ENCODE measurements around the gene TGM1. TPM values are rescaled to one million over a fixed set of nuclear protein-coding genes. Genes with fewer than 3 reads are reported as not detected.

TGM1 gene
- 1 to 10 TPM; 1.5 to 3.4 (median 1.7) TPM for polyA plus RNA-seq
- long read RNA-seq, donor 1 = 0 reads
- long read RNA-seq, donor 2 = 0 reads
- long read RNA-seq, donor 3 = 0 reads
- long read RNA-seq, donor 4 = 0 reads
- long read RNA-seq, donor 5 = 0 reads
- long read RNA-seq, donor 6 = 0 reads
- long read RNA-seq, donor 7 = 0 reads
- long read RNA-seq, donor 8 = 0 reads
- long read RNA-seq, donor 9 = 0 reads
- long read RNA-seq, donor 10 = 0 reads

DNA sequence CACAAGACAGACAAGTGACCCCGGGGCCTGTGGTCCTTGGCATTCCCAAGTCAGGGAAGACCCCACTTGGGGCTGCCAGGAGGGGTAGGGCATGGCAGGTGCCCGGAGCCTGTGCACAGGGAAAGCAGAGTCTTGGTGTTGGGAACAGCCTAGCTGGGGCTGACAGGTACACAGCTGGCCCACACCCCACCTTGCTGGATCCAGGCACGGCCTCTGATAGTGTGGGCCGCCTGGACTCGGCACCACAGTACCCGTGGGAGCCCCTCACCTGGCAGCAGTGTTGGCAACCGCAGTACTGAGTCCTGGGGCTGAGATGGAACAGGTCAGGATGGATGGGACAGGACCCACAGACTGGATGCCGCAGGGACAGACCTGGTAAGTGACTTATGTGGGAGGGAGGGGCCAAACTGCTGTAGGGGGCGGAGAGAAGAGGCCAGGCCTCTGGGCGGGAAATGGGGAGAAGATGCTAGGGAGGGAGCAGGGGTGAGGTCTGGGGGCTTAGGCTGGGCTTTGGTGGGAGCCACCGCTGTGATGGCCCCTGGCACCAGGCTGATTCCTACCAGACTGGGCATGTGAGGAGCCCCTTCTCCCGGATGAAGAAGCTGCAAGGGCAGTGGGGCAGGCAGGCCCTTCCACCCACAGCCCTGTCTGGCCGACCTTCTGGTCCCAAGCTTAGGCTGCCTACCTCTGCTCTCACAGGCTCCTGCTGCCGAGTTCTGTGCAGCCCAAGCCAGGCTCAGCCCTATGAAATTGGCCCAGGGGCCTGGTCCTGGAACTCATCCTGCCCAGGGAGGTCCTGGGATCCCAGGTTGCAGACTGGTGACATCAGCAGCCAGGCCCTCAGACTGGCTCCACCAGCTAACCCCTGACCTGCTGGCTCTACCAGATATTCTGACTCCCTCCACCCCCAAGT, at the start of gene TGM1:
Gene TGM1 (minus strand): TSS at position 357 of the 913 bp plus-strand sequence. CDS start 825 bp downstream, outside the sequence.
- Histone ChIP-seq H3K9me3 (ENCODE audit: control insufficient read depth in 2 of 2, insufficient read depth in 1 of 2, low read depth in 1 of 2, low read length in 1 of 2) (no peaks in the 10 kb centered on the region), H3K27me3 (ENCODE audit: control insufficient read depth in 3 of 3, insufficient read depth in 3 of 3, low read length in 3 of 3) (no peaks in the 10 kb centered on the region), H3K4me3 (ENCODE audit: low read depth in 1 of 3, low read length in 3 of 3) (no peak within 1 kb of the TSS), H3K4me1 (ENCODE audit: control insufficient read depth in 3 of 3, insufficient read depth in 2 of 3, low read depth in 1 of 3, low read length in 2 of 3) (no peaks in the 10 kb centered on the region), H3K27ac (ENCODE audit: low read depth in 1 of 3, low read length in 2 of 3) (no peak within 1 kb of the TSS), H3K36me3 (ENCODE audit: control insufficient read depth in 3 of 3, insufficient read depth in 2 of 3, low read depth in 1 of 3, low read length in 3 of 3) (peaks cover 0 to 83% (median 10%) of the 10 kb centered on the region in 3 donors)
- FAIRE-seq = no peak
- no peak for DNase-seq
- WGBS, 3 donors = 79 to 89% (median 85%) methylated on average over 14 of the region's 14 CpGs

DNA sequence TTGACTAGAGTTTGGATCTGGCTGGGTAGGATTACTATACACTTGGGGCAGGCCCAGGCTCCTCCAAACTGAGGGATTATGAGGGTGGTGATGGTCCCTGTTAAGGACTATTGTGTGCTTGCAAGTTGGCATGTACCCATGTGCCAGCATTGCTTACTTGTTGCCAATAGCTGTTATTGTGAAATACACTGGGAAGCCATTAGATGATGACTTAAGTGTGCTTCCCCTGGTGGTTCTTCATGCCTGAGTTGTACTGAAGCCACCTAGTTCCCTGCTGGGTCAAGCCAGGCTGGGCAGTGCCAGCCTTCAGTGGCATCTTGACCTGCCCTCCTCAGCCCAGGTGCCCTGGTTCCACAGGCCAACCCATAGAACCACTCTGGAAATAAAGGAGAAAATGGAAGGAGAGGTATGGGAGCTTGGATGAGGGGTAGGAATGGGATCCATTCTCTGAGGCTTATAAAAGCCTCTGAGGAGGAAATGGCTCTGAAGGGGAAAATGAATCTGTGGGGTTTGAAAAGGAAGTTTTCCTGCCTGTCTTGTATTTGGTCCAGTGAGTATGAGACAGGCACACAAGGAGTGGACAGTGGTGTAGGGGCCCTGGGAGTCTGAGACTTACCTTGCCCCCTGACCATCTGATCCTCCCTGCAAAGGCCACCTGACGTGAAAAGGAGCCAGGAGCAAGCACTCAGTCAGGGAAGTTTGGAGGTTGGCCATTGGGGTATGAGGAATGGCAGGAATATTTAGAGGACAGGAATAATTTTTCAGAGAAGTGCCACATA, 49.0 kb upstream of the TGM1 start:
- WGBS, 3 donors = 88 to 100% (median 90%) methylated on average over 1 of the region's 1 CpG
- peak overlapping the region in 2 of 3 donors; percentile 18 to 54 for H3K4me3 ChIP-seq (ENCODE audit: low read depth in 1 of 3, low read length in 3 of 3)
- H3K27me3 ChIP-seq (ENCODE audit: control insufficient read depth in 3 of 3, insufficient read depth in 3 of 3, low read length in 3 of 3) = peaks cover 0 to 22% (median 0%) of the 10 kb centered on the region in 3 donors
- H3K27ac ChIP-seq (ENCODE audit: low read depth in 1 of 3, low read length in 2 of 3) = peak overlapping the region in 2 of 3 donors; percentile 74 to 83
- no peak for FAIRE-seq
- H3K9me3 ChIP-seq (ENCODE audit: control insufficient read depth in 2 of 2, insufficient read depth in 1 of 2, low read depth in 1 of 2, low read length in 1 of 2) = no peaks in the 10 kb centered on the region
- no peak for DNase-seq
- peaks cover 0 to 34% (median 0%) of the 10 kb centered on the region in 3 donors for H3K36me3 ChIP-seq (ENCODE audit: control insufficient read depth in 3 of 3, insufficient read depth in 2 of 3, low read depth in 1 of 3, low read length in 3 of 3)
- peaks cover 9 to 45% (median 19%) of the 10 kb centered on the region in 3 donors for H3K4me1 ChIP-seq (ENCODE audit: control insufficient read depth in 3 of 3, insufficient read depth in 2 of 3, low read depth in 1 of 3, low read length in 2 of 3)

DNA sequence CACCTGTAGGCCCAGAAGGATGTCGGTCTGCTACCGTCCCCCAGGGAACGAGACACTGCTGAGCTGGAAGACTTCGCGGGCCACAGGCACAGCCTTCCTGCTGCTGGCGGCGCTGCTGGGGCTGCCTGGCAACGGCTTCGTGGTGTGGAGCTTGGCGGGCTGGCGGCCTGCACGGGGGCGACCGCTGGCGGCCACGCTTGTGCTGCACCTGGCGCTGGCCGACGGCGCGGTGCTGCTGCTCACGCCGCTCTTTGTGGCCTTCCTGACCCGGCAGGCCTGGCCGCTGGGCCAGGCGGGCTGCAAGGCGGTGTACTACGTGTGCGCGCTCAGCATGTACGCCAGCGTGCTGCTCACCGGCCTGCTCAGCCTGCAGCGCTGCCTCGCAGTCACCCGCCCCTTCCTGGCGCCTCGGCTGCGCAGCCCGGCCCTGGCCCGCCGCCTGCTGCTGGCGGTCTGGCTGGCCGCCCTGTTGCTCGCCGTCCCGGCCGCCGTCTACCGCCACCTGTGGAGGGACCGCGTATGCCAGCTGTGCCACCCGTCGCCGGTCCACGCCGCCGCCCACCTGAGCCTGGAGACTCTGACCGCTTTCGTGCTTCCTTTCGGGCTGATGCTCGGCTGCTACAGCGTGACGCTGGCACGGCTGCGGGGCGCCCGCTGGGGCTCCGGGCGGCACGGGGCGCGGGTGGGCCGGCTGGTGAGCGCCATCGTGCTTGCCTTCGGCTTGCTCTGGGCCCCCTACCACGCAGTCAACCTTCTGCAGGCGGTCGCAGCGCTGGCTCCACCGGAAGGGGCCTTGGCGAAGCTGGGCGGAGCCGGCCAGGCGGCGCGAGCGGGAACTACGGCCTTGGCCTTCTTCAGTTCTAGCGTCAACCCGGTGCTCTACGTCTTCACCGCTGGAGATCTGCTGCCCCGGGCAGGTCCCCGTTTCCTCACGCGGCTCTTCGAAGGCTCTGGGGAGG, 47.9 kb upstream of the TGM1 start, which contains the start of gene LTB4R:
Gene LTB4R (plus strand): TSS at position 857 of the 959 bp plus-strand sequence. CDS start 4,150 bp downstream, outside the sequence.
- peaks cover 5 to 42% (median 8%) of the 10 kb centered on the region in 3 donors for H3K36me3 ChIP-seq (ENCODE audit: control insufficient read depth in 3 of 3, insufficient read depth in 2 of 3, low read depth in 1 of 3, low read length in 3 of 3)
- DNase-seq (peak; percentile 63 to 81), FAIRE-seq (no peak)
- H3K4me3 ChIP-seq (ENCODE audit: low read depth in 1 of 3, low read length in 3 of 3) = peak within 1 kb of the TSS; percentile 12 to 54 (median 18)
- no peaks in the 10 kb centered on the region for H3K9me3 ChIP-seq (ENCODE audit: control insufficient read depth in 2 of 2, insufficient read depth in 1 of 2, low read depth in 1 of 2, low read length in 1 of 2)
- WGBS, 3 donors = 25 to 43% (median 25%) methylated on average over 85 to 99 of the region's 99 CpGs
- H3K27me3 ChIP-seq (ENCODE audit: control insufficient read depth in 3 of 3, insufficient read depth in 3 of 3, low read length in 3 of 3) = peaks cover 0 to 14% (median 0%) of the 10 kb centered on the region in 3 donors
- H3K4me1 ChIP-seq (ENCODE audit: control insufficient read depth in 3 of 3, insufficient read depth in 2 of 3, low read depth in 1 of 3, low read length in 2 of 3) = peaks cover 9 to 55% (median 19%) of the 10 kb centered on the region in 3 donors
- H3K27ac ChIP-seq (ENCODE audit: low read depth in 1 of 3, low read length in 2 of 3) = peak within 1 kb of the TSS; percentile 67 to 83 (median 74)

DNA sequence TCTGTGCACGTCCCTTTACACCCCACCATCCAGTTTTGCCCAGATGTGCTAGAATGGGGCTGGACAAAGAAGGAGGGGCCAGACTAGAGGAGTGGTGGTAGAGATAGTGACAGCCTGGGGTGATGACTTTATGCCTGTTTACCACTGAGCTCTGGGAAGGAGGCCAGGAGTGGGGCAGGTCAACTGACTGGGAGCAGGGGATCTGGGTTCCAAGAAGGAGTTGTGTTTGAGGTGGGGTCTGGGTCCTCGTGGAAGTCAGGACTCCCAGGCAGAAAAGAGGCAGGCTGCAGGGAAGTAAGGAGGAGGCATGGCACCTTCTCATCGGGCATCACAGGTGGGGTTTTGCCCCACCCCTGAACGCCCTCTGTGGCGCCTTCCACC, 47.3 kb upstream of the TGM1 start:
- no peak for FAIRE-seq

DNA sequence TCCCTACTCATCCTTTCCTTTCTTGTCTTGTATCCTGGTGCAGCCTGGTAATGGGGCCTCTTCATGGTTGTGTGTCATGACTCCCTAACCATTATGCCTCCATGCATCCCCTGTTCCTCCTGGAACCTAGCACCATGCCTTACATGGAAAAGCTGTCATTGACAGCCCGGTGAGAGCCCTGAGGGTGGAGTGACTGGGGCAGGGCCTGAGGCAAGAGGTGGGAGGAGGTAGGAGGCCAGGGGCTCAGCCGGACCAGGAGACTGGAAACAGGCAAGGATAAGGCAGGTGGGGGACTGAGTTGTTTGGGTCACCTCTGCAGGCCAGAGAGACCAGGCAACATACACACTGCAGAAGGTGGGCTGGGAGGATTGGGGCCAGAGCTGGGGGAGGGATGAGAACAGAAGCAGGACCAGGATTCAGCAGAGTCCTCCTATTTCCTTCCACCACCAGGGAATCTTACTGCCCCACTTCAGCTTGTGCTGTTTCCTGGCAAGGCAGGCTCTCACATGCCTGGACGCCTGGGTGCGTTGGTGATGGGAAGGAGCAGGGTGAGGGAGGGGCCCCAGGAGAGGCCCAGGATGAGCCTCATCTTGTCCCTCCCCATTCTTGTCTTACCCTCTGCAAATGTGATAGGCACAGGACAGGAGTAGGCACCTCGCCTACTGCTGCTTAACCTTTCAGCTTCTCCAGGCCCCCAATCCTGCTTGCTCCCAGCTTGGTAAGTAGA, 46.7 kb upstream of the TGM1 start, which contains the start of gene LTB4R2:
Gene LTB4R2 (plus strand): TSS at position 603 of the 727 bp plus-strand sequence. CDS start 525 bp downstream, outside the sequence.
- 46 to 66% (median 47%) methylated on average over 5 of the region's 5 CpGs for WGBS, 3 donors
- no peak for DNase-seq
- FAIRE-seq = no peak
- H3K4me3 ChIP-seq (ENCODE audit: low read depth in 1 of 3, low read length in 3 of 3) = peak within 1 kb of the TSS; percentile 12 to 54 (median 18)
- peaks cover 9 to 61% (median 15%) of the 10 kb centered on the region in 3 donors for H3K4me1 ChIP-seq (ENCODE audit: control insufficient read depth in 3 of 3, insufficient read depth in 2 of 3, low read depth in 1 of 3, low read length in 2 of 3)
- peaks cover 16 to 54% (median 18%) of the 10 kb centered on the region in 3 donors for H3K36me3 ChIP-seq (ENCODE audit: control insufficient read depth in 3 of 3, insufficient read depth in 2 of 3, low read depth in 1 of 3, low read length in 3 of 3)
- H3K27ac ChIP-seq (ENCODE audit: low read depth in 1 of 3, low read length in 2 of 3) = peak within 1 kb of the TSS; percentile 67 to 83 (median 74)
- peaks cover 0 to 2% (median 0%) of the 10 kb centered on the region in 3 donors for H3K27me3 ChIP-seq (ENCODE audit: control insufficient read depth in 3 of 3, insufficient read depth in 3 of 3, low read length in 3 of 3)
- H3K9me3 ChIP-seq (ENCODE audit: control insufficient read depth in 2 of 2, insufficient read depth in 1 of 2, low read depth in 1 of 2, low read length in 1 of 2) = no peaks in the 10 kb centered on the region

More for the DNA sequence above, 47.3 kb upstream of the TGM1 start:
- Histone ChIP-seq H3K4me3 (ENCODE audit: low read depth in 1 of 3, low read length in 3 of 3) (peak overlapping the region in 1 of 3 donors; percentile 54), H3K27ac (ENCODE audit: low read depth in 1 of 3, low read length in 2 of 3) (peak overlapping the region; percentile 67 to 83 (median 74)), H3K9me3 (ENCODE audit: control insufficient read depth in 2 of 2, insufficient read depth in 1 of 2, low read depth in 1 of 2, low read length in 1 of 2) (no peaks in the 10 kb centered on the region), H3K27me3 (ENCODE audit: control insufficient read depth in 3 of 3, insufficient read depth in 3 of 3, low read length in 3 of 3) (peaks cover 0 to 7% (median 0%) of the 10 kb centered on the region in 3 donors), H3K36me3 (ENCODE audit: control insufficient read depth in 3 of 3, insufficient read depth in 2 of 3, low read depth in 1 of 3, low read length in 3 of 3) (peaks cover 12 to 49% (median 14%) of the 10 kb centered on the region in 3 donors), H3K4me1 (ENCODE audit: control insufficient read depth in 3 of 3, insufficient read depth in 2 of 3, low read depth in 1 of 3, low read length in 2 of 3) (peaks cover 9 to 59% (median 18%) of the 10 kb centered on the region in 3 donors)
- 11 to 28% (median 12%) methylated on average over 5 of the region's 5 CpGs for WGBS, 3 donors
- DNase-seq = peak; percentile 59 to 75

DNA sequence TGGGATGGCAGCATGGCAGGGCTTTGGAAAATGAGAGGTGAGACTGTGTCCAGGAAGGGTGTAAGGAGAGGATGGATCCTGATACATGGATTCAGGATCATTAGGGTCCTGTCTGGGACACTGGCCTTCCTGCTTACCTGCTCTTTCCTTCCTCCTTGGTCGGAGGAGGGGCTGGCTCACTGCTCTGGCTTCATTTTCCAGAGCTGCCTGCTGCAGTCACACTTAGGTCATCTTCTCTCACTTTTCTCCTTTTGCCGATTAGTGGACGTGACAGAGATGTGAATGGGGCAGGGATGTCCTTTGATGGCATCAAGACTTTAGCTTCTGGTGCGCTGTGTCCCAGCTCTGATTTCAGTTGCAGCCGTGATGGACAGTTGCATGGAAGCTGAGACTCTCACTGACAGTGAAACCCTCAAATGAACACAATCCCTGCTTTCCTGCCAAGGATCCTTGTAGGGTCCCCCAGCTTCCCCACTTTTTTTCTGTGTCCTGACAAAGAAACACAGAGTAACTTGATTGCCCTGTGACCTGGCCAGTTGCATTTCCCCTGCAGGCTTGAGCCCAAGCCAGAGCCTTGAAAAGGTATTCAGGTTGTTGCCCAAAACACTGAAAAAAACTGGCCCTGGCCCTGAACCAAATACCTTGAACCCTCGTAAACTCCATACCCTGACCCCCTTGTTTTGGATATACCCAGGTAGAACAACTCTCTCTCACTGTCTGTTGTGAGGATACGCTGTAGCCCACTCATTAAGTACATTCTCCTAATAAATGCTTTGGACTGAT, 45.6 kb upstream of the TGM1 start:
- Histone ChIP-seq H3K4me3 (ENCODE audit: low read depth in 1 of 3, low read length in 3 of 3) (no peak overlapping the region), H3K4me1 (ENCODE audit: control insufficient read depth in 3 of 3, insufficient read depth in 2 of 3, low read depth in 1 of 3, low read length in 2 of 3) (peaks cover 4 to 73% (median 15%) of the 10 kb centered on the region in 3 donors)

More for the DNA sequence above, 45.6 kb upstream of the TGM1 start:
- Histone ChIP-seq H3K27ac (ENCODE audit: low read depth in 1 of 3, low read length in 2 of 3) (peak overlapping the region; percentile 76 to 99 (median 98)), H3K27me3 (ENCODE audit: control insufficient read depth in 3 of 3, insufficient read depth in 3 of 3, low read length in 3 of 3) (no peaks in the 10 kb centered on the region), H3K9me3 (ENCODE audit: control insufficient read depth in 2 of 2, insufficient read depth in 1 of 2, low read depth in 1 of 2, low read length in 1 of 2) (no peaks in the 10 kb centered on the region), H3K36me3 (ENCODE audit: control insufficient read depth in 3 of 3, insufficient read depth in 2 of 3, low read depth in 1 of 3, low read length in 3 of 3) (peaks cover 20 to 66% (median 20%) of the 10 kb centered on the region in 3 donors)
- DNase-seq (no peak), FAIRE-seq (no peak)
- 60 to 82% (median 70%) methylated on average over 7 of the region's 7 CpGs for WGBS, 3 donors
